Measurements from ENCODE around the gene DPYSL4.
"Not testable (repeated sequence)": the region's sequence is repeated elsewhere in the genome, so short reads cannot be mapped to it uniquely, and the experiment has no call there.

Gene DPYSL4

DNA sequence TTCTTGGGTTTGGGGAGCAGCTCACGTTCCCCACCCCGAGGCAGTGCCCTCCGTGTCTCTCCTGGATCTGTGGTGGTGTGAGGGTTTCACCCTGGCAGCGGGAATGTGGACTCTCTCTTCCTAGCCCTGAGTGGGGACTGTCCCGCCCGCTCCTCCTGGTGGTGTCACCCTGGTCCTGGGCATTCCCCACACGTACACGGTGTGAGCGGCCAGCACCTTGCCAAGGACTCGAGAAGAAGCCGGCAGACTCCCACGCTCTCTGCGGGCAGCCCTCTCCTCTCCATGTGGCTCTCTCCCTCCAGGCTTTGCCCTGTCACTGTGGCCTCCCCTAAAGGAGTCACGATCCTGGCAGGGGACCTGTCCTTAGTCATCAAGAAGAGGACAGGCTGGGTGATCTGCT is 24.0 kb downstream of the DPYSL4 start:
- ATAC-seq (replicated peaks), result no peak
- H3K9me3 Mint-ChIP-seq, result peaks cover 0 to 6% of the 10 kb centered on the region in 2 donors
- no peak overlapping the region for H3K27ac Mint-ChIP-seq

DNA sequence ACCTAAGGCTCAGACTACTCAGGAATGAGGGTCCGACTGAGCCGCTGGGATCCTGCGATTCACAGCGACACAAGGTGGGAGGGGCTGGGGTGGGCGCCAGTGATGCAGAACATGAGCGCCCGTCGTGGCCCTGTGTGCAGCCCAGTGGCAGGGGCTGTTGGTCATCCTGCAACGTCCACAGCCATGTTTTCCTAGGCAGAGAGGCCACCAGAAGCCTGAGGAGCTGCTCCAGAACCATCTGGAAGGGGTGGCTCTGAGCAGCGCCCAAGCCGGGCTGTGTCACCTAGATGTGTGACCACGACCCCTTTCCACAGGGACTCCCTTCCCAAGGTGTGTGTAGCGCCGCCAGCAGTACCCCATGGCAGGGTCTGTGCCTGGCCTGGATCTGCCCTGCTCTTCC is 24.5 kb downstream of the DPYSL4 start:
- no peak for ATAC-seq (replicated peaks)
- no peaks in the 10 kb centered on the region for H3K36me3 Mint-ChIP-seq (ENCODE audit: insufficient read depth)

More for the DNA sequence above, 24.0 kb downstream of the DPYSL4 start:
- DNase-seq, result no peak
- Mint-ChIP-seq H3K36me3 (ENCODE audit: insufficient read depth) (no peaks in the 10 kb centered on the region), H3K27me3 (no peaks in the 10 kb centered on the region), H3K4me3 (no peak overlapping the region), H3K4me1 (ENCODE audit: low read depth in 2 of 2) (no peaks in the 10 kb centered on the region)

DNA sequence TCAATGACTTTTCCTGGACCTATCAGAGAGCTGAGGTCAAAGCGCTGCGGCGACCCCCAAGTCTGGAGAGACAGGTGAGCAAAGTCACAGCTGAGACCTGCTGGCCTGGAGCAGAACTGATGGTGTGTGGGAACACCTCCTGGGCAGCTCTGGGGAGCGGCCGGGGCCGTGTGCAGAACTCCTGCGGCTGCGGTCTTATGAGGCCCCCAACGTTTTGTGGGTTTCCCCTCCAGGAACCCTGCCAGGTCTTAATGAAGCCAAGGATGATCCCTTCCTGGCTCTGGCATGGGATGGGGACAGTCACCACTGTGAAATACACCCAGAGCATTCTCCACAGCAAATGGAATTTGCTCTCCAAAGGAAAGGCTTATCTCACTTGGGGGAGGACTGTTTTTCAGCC is 26.1 kb downstream of the DPYSL4 start:
- no peak overlapping the region for H3K4me3 Mint-ChIP-seq
- H3K36me3 Mint-ChIP-seq (ENCODE audit: insufficient read depth), result no peaks in the 10 kb centered on the region

More for the DNA sequence above, 24.5 kb downstream of the DPYSL4 start:
- no peak for DNase-seq
- no peaks in the 10 kb centered on the region for H3K27me3 Mint-ChIP-seq
- no peaks in the 10 kb centered on the region for H3K4me1 Mint-ChIP-seq (ENCODE audit: low read depth in 2 of 2)
- peaks cover 0 to 6% of the 10 kb centered on the region in 2 donors for H3K9me3 Mint-ChIP-seq
- no peak overlapping the region for H3K4me3 Mint-ChIP-seq
- H3K27ac Mint-ChIP-seq, result no peak overlapping the region

DNA sequence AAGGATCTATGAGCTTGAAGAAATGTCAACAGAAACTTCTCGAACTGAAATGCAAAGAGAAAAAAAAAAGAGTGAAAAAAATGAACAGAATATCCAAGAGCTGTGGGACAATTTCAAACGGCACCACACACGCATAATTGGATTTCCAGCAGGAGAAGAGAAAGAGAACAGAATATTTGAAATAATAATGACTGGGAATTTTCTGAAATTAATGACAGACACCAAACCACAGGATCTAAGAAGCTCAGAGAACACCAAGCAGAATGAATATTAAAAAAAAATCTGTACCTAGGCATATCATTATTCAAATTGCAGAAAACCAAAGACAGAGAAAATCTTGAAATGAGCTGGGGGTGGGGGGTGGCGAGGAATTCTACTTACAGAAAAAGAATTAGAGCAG is 27.2 kb downstream of the DPYSL4 start:
- H3K4me3 Mint-ChIP-seq, result no peak overlapping the region
- no peaks in the 10 kb centered on the region for H3K36me3 Mint-ChIP-seq (ENCODE audit: insufficient read depth)
- H3K4me1 Mint-ChIP-seq (ENCODE audit: low read depth in 2 of 2), result no peaks in the 10 kb centered on the region
- peaks cover 0 to 6% of the 10 kb centered on the region in 2 donors for H3K9me3 Mint-ChIP-seq
- no peaks in the 10 kb centered on the region for H3K27me3 Mint-ChIP-seq
- H3K27ac Mint-ChIP-seq, result no peak overlapping the region
- no peak for DNase-seq
- no peak for ATAC-seq (replicated peaks)

More for the DNA sequence above, 26.1 kb downstream of the DPYSL4 start:
- Mint-ChIP-seq H3K27me3 (no peaks in the 10 kb centered on the region), H3K9me3 (peaks cover 0 to 6% of the 10 kb centered on the region in 2 donors), H3K4me1 (ENCODE audit: low read depth in 2 of 2) (no peaks in the 10 kb centered on the region), H3K27ac (no peak overlapping the region)
- ATAC-seq (replicated peaks), result no peak
- DNase-seq, result no peak

DNA sequence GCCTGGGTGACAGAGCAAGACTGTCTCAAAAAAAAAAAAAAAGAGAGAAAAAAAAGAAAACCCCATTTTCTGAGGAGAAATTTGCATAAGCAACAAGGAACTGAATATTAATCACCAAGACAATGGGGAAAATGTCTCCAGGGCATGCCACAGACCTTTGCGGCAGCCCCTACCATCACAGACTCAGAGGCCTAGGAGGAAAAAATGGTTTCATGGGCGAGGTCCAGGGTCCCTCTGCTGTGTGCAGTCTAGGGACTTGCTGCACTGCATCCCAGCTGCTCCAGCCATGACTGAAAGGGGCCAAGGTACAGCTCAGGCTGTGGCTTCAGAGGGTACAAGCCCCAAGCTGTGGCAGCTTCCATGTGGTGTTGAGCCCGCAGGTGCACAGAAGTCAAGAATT is 29.7 kb downstream of the DPYSL4 start:
- not testable (repeated sequence) for H3K4me3 Mint-ChIP-seq; H3K27me3 Mint-ChIP-seq; H3K36me3 Mint-ChIP-seq (ENCODE audit: insufficient read depth); ATAC-seq (replicated peaks); H3K27ac Mint-ChIP-seq; DNase-seq; H3K4me1 Mint-ChIP-seq (ENCODE audit: low read depth in 2 of 2); H3K9me3 Mint-ChIP-seq

DNA sequence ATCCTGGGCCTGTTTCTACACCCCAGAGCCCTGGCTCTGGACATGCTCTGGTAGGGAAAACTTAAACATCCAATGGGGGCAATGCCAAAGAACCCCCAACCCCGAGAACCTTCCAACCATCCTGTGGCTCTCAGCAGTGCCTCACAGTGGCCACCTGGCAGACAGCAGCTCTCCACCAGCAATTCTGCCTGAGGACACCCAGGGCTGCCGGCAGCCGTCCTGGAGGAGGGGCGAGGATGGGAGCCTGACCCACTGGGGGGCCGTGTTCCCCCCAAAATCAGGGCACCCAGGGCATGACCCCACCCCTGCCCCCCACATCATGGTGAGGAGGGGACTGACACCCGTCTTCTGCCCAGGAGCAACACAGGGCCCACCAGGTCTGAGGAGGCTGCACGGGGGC is 32.7 kb downstream of the DPYSL4 start:
- H3K4me1 Mint-ChIP-seq (ENCODE audit: low read depth in 2 of 2), result peaks cover 0 to 2% of the 10 kb centered on the region in 2 donors
- H3K36me3 Mint-ChIP-seq (ENCODE audit: insufficient read depth), result peaks cover 2% of the 10 kb centered on the region
- DNase-seq (no peak), ATAC-seq (replicated peaks) (no peak)
- H3K27me3 Mint-ChIP-seq, result no peaks in the 10 kb centered on the region
- H3K4me3 Mint-ChIP-seq, result no peak overlapping the region
- peaks cover 0 to 3% of the 10 kb centered on the region in 2 donors for H3K9me3 Mint-ChIP-seq
- no peak overlapping the region for H3K27ac Mint-ChIP-seq

DNA sequence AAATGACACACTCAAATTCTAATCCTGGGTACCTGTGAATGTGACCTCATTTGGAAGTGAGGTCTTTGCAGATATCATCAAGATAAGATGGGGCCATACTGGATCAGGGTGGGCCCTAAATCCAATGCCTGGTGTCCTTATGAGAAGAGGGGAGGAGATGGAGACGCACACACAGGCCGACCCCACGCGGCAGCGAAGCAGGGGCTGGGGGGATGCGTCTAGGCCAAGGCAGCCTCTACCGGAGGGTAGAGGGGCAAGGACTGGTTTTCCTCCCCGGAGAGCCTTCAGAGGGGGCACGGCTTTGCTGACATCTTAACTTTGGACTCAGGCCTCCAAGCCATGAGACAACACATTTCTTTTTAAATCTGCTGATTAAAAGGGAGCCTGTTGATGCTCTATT is 33.3 kb downstream of the DPYSL4 start:
- ATAC-seq (replicated peaks) (no peak), DNase-seq (no peak)
- H3K36me3 Mint-ChIP-seq (ENCODE audit: insufficient read depth), result peaks cover 2% of the 10 kb centered on the region
- peaks cover 0 to 3% of the 10 kb centered on the region in 2 donors for H3K9me3 Mint-ChIP-seq
- H3K27me3 Mint-ChIP-seq, result no peaks in the 10 kb centered on the region
- H3K27ac Mint-ChIP-seq, result no peak overlapping the region
- H3K4me1 Mint-ChIP-seq (ENCODE audit: low read depth in 2 of 2), result peaks cover 0 to 2% of the 10 kb centered on the region in 2 donors
- H3K4me3 Mint-ChIP-seq, result no peak overlapping the region

DNA sequence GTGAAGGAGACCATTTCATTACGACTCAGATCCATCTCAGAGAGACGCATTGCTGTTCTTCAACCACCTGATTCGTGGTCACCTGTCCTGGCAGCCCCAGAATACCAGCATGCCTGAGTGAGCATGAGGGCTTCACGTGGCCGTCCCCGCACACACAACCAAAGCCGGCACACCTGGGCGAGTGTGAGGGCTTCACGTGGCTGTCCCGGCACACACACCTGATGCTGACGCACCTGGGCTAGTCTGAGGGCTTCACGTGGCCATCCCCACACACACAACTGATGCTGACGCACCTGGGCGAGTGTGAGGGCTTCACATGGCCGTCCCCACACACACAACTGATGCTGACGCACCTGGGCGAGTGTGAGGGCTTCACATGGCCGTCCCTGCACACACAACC is 34.2 kb downstream of the DPYSL4 start:
- ATAC-seq (replicated peaks); H3K4me1 Mint-ChIP-seq (ENCODE audit: low read depth in 2 of 2); H3K27me3 Mint-ChIP-seq; H3K27ac Mint-ChIP-seq; H3K9me3 Mint-ChIP-seq; DNase-seq; H3K4me3 Mint-ChIP-seq; H3K36me3 Mint-ChIP-seq (ENCODE audit: insufficient read depth): not testable (repeated sequence)

DNA sequence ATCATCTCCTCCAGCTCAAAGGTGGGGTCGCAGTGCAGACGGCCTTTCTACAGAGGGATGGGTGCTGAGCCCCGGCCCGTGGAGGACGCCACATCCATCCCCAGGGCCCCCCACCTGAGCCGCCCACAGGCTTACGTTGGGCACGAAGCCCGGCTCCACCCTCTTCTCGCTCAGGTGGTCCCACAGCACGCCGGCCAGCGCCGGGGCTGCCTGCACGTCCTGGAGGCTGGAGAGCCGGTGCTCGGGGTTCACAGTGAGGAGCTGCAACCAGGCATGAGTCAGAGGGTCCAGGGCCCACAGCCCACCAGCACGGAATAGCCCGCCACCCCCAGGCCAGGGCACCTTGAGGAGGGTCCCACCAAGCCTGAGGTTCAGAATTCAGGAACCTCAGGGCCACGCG is 36.0 kb downstream of the DPYSL4 start:
- Mint-ChIP-seq H3K27ac (no peak overlapping the region), H3K9me3 (no peaks in the 10 kb centered on the region), H3K4me3 (no peak overlapping the region), H3K27me3 (no peaks in the 10 kb centered on the region), H3K36me3 (ENCODE audit: insufficient read depth) (peaks cover 2% of the 10 kb centered on the region), H3K4me1 (ENCODE audit: low read depth in 2 of 2) (peaks cover 2 to 6% of the 10 kb centered on the region in 2 donors)
- ATAC-seq (replicated peaks), result no peak
- DNase-seq, result no peak

DNA sequence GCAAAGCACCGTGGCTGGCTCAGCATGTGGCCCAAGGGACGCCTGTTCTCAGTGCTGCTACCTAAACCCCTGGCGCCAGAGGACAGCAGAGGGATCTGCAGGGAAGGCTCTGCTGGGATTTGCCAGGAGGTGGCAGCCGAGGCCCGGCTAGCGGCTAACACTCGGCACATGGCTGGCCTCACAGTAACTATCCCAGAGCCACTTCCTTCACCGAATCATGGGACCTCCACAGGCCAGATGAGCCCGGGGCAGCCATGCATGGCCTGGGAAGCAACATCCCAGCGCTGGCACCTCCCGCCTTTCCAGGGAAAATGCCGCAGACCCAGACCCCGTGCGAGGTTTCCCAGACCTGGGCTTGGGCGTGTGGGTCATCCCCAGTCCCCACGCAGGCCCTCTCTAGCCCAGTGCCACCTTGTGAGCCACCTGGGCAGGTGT is 36.4 kb downstream of the DPYSL4 start:
- H3K27ac Mint-ChIP-seq, result peak overlapping the region in 1 of 2 donors; percentile 6
- peak; percentile 23 to 53 (median 27) for DNase-seq
- ATAC-seq (replicated peaks), result peak; percentile 73

DNA sequence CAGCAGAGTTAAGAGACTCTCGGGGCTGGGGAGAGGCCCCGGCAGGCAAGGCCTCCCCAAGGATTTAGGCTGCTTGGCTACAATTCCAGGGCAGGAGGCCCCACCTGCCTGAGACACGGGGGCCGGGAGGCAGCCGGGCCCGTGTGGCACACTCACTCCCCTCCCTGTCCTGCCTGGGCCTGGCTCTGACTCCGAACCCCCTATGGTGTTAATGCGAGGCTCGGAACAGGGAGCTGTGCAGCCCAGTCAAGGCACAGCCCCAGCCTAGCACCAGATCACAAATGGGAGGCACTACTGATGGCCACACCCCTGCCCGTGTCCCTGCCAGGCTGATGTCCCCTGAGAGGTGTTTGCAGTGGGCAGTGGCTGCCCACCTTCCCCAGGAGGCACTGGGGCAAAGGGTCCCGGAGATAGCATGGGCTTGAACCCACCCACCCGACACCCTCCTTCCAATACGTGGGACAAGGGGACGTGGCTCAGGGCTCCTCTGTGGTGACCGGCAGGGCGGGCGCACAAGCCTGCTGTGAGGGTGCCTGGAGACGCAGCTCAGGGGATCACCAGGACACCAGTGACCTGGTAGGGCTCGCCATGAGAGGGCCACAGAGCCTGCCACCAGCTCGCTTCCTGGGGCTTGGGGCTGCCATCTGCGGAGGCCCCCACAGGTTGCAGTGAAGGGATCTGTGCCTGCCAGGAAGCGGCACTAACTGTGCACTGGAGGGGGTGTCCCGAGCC is 37.0 kb downstream of the DPYSL4 start:
- H3K27me3 Mint-ChIP-seq, result no peaks in the 10 kb centered on the region
- peak overlapping the region in 1 of 2 donors; percentile 6 for H3K27ac Mint-ChIP-seq
- H3K36me3 Mint-ChIP-seq (ENCODE audit: insufficient read depth), result peaks cover 2% of the 10 kb centered on the region
- ATAC-seq (replicated peaks) (no peak), DNase-seq (no peak)
- no peak overlapping the region for H3K4me3 Mint-ChIP-seq
- peaks cover 2 to 6% of the 10 kb centered on the region in 2 donors for H3K4me1 Mint-ChIP-seq (ENCODE audit: low read depth in 2 of 2)
- H3K9me3 Mint-ChIP-seq, result no peaks in the 10 kb centered on the region

More for the DNA sequence above, 36.4 kb downstream of the DPYSL4 start:
- Mint-ChIP-seq H3K9me3 (no peaks in the 10 kb centered on the region), H3K4me1 (ENCODE audit: low read depth in 2 of 2) (peaks cover 2 to 6% of the 10 kb centered on the region in 2 donors), H3K27me3 (no peaks in the 10 kb centered on the region), H3K4me3 (no peak overlapping the region), H3K36me3 (ENCODE audit: insufficient read depth) (peaks cover 2% of the 10 kb centered on the region)

DNA sequence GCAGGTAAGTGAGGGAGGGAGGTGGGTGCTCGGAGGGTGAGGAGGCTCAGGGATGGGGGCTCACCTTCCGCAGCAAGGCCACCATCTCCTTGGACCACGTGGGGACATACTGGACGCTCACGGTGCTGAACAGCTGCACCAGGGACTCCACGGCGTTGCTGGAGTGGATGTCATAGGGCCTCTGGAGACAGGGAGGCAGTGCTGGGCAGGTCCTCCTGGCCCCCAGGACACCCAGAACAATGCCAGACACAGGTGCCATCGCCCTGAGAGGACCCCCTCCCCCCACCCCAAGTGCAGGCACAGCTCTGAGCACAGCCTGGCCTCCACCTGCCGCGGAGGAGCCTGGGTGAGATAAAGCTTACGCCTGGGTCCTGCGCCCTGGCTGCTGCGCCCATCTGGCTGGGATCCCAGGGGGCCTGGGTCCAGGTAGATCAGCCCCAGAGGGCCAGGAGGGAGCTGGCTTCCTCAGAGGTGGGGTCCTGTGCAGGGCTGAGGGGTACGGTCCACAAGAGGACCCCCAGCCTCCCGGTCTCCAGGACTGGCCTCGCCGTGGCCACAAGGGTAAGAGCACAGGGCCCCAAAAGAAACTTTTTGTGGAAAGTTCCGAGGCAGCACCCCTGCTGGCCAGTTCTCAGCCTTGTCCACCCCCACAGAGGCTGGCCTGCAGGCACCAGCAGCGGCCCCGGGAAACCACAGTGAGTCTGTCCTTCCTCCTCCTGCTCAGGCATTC is 37.8 kb downstream of the DPYSL4 start:
- no peak for DNase-seq
- H3K9me3 Mint-ChIP-seq, result no peaks in the 10 kb centered on the region
- H3K4me1 Mint-ChIP-seq (ENCODE audit: low read depth in 2 of 2), result peaks cover 5 to 12% of the 10 kb centered on the region in 2 donors
- H3K27ac Mint-ChIP-seq, result no peak overlapping the region
- ATAC-seq (replicated peaks), result no peak
- no peaks in the 10 kb centered on the region for H3K27me3 Mint-ChIP-seq
- H3K4me3 Mint-ChIP-seq, result no peak overlapping the region
- H3K36me3 Mint-ChIP-seq (ENCODE audit: insufficient read depth), result peaks cover 2% of the 10 kb centered on the region

DNA sequence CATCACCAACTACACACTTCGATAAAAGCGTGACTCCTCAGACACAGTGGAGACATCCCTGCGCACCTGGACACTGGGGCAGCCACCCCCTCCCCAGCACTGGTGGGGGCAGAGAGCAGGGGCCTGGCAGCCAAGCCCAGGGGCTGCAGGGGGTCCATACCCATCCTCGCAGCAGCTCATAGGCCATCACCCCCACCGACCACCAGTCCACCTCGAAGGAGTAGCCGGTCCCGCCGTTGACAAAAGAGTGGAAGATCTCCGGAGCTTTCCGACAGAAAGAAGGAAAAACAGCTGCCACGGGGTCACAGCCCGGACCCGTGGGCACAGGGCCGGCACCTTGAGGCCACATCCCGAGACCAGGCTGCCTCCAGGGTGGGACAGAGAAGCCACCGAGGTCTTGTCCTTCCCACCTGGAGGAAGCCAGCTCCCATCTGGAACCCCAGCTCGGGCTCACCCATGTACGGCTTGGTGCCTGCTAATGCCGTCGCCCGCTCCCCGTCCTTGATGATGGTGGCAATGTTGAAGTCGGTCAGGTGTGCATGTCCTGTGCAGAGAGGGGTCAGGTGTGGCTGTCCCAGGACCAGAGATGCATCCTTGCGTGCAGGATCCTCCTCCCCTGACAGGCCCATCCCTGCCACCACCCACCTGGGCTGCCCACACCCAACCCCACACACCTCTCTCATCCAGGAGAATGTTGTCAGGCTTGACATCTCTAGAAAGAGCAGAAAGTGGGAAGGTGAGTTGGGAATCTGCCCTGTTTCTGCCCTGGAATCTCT is 38.5 kb downstream of the DPYSL4 start:
- no peaks in the 10 kb centered on the region for H3K27me3 Mint-ChIP-seq
- ATAC-seq (replicated peaks) (no peak), DNase-seq (no peak)
- no peak overlapping the region for H3K27ac Mint-ChIP-seq
- peaks cover 2% of the 10 kb centered on the region for H3K36me3 Mint-ChIP-seq (ENCODE audit: insufficient read depth)
- H3K9me3 Mint-ChIP-seq, result no peaks in the 10 kb centered on the region
- peaks cover 9 to 17% of the 10 kb centered on the region in 2 donors for H3K4me1 Mint-ChIP-seq (ENCODE audit: low read depth in 2 of 2)
- no peak overlapping the region for H3K4me3 Mint-ChIP-seq
